Measurements from ENCODE around the gene DDX54.

GRCh38 chr12:113130457-113131135, 54.7 kb downstream of the DDX54 start:
- TF ChIP-seq EZH2 (IDR thresholded peaks at IDR 0.05; ENCODE audit: insufficient read depth, poor library complexity, severe bottlenecking) (no peak), EZH2phosphoT487 (IDR thresholded peaks at IDR 0.05; ENCODE audit: insufficient read depth, low read depth) (no peak)
